ENCODE measurements around the gene PLPP4.

The PLPP4 gene

GRCh38 chr10:120466006-120466405, 9.0 kb downstream of the PLPP4 start:
- Histone ChIP-seq H4K20me1 (ENCODE audit: low read depth, low read length) (no peaks in the 10 kb centered on the region), H3K4me2 (ENCODE audit: low read depth, low read length, poor library complexity, severe bottlenecking) (no peak overlapping the region), H3K27me3 (ENCODE audit: low read length) (no peaks in the 10 kb centered on the region), H3K9me2 (replicated peaks; ENCODE audit: insufficient read depth, low read length) (no peaks in the 10 kb centered on the region), H3K36me3 (ENCODE audit: low read length) (no peaks in the 10 kb centered on the region), H3F3A (ENCODE audit: insufficient read depth) (no peaks in the 10 kb centered on the region), H3K27ac (ENCODE audit: low read depth, low read length) (no peak overlapping the region), H2AFZ (ENCODE audit: low read depth, low read length, severe bottlenecking) (no peak overlapping the region), H3K9ac (ENCODE audit: low read length) (no peak overlapping the region), H3K79me2 (ENCODE audit: insufficient read depth, low read length) (no peaks in the 10 kb centered on the region), H3K9me3 (ENCODE audit: insufficient read depth, low read length) (no peaks in the 10 kb centered on the region), H3K4me3 (ENCODE audit: insufficient read depth, low read length, poor library complexity, severe bottlenecking) (no peak overlapping the region)
- no peak for TF ChIP-seq EZH2phosphoT487 (conservative IDR thresholded peaks at IDR 0.05; ENCODE audit: low read length)
- TF ChIP-seq, protein P1, sequence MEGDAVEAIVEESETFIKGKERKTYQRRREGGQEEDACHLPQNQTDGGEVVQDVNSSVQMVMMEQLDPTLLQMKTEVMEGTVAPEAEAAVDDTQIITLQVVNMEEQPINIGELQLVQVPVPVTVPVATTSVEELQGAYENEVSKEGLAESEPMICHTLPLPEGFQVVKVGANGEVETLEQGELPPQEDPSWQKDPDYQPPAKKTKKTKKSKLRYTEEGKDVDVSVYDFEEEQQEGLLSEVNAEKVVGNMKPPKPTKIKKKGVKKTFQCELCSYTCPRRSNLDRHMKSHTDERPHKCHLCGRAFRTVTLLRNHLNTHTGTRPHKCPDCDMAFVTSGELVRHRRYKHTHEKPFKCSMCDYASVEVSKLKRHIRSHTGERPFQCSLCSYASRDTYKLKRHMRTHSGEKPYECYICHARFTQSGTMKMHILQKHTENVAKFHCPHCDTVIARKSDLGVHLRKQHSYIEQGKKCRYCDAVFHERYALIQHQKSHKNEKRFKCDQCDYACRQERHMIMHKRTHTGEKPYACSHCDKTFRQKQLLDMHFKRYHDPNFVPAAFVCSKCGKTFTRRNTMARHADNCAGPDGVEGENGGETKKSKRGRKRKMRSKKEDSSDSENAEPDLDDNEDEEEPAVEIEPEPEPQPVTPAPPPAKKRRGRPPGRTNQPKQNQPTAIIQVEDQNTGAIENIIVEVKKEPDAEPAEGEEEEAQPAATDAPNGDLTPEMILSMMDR (IDR thresholded peaks at IDR 0.05; ENCODE audit: insufficient read depth, low read length, poor library complexity, severe bottlenecking), result no peak

GRCh38 chr10:120473593-120473992, 16.6 kb downstream of the PLPP4 start:
- no peak for TF ChIP-seq EZH2phosphoT487 (conservative IDR thresholded peaks at IDR 0.05; ENCODE audit: low read length)
- TF ChIP-seq, protein P1 (IDR thresholded peaks at IDR 0.05; ENCODE audit: insufficient read depth, low read length, poor library complexity, severe bottlenecking), result no peak
- H3K9ac ChIP-seq (ENCODE audit: low read length), result no peak overlapping the region
- H4K20me1 ChIP-seq (ENCODE audit: low read depth, low read length), result no peaks in the 10 kb centered on the region
- H3K79me2 ChIP-seq (ENCODE audit: insufficient read depth, low read length), result no peaks in the 10 kb centered on the region
- no peak overlapping the region for H3K4me3 ChIP-seq (ENCODE audit: insufficient read depth, low read length, poor library complexity, severe bottlenecking)
- H3K27ac ChIP-seq (ENCODE audit: low read depth, low read length), result no peak overlapping the region
- no peak overlapping the region for H3K4me2 ChIP-seq (ENCODE audit: low read depth, low read length, poor library complexity, severe bottlenecking)
- no peaks in the 10 kb centered on the region for H3F3A ChIP-seq (ENCODE audit: insufficient read depth)
- 0 out of 2 replicates have a peak, but pooled peaks cover 3% of the 10 kb centered on the region for H3K27me3 ChIP-seq (ENCODE audit: low read length)
- no peak overlapping the region for H2AFZ ChIP-seq (ENCODE audit: low read depth, low read length, severe bottlenecking)
- H3K9me2 ChIP-seq (replicated peaks; ENCODE audit: insufficient read depth, low read length), result no peaks in the 10 kb centered on the region
- no peaks in the 10 kb centered on the region for H3K9me3 ChIP-seq (ENCODE audit: insufficient read depth, low read length)
- H3K36me3 ChIP-seq (ENCODE audit: low read length), result no peaks in the 10 kb centered on the region

DNA sequence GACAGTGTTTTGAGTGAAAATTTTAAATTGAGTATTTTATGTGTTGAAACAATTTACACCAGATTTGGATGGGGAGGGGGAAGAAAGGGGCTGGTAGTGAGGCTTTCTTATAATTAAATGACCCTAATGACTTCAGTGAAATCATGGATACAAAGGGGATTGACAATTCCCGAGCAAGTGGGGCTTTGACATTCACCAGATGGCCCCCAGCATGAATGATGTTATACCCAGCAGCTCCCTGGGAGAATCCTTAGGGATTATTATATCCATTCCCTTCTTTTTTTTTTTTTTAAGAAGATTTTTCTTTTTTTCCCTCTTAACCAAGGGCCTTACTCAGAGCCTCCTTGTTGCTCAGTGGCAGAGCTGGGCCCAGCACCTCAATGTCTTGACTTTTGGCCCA, 17.9 kb downstream of the PLPP4 start:
- Histone ChIP-seq H3K4me3 (ENCODE audit: insufficient read depth, low read length, poor library complexity, severe bottlenecking) (no peak overlapping the region), H3K9me2 (replicated peaks; ENCODE audit: insufficient read depth, low read length) (no peaks in the 10 kb centered on the region), H3K27me3 (ENCODE audit: low read length) (0 out of 2 replicates have a peak, but pooled peaks cover 3% of the 10 kb centered on the region), H4K20me1 (ENCODE audit: low read depth, low read length) (no peaks in the 10 kb centered on the region), H3K36me3 (ENCODE audit: low read length) (no peaks in the 10 kb centered on the region), H3K27ac (ENCODE audit: low read depth, low read length) (no peak overlapping the region), H3K9me3 (ENCODE audit: insufficient read depth, low read length) (no peaks in the 10 kb centered on the region), H2AFZ (ENCODE audit: low read depth, low read length, severe bottlenecking) (no peak overlapping the region), H3K4me2 (ENCODE audit: low read depth, low read length, poor library complexity, severe bottlenecking) (no peak overlapping the region), H3F3A (ENCODE audit: insufficient read depth) (no peaks in the 10 kb centered on the region), H3K9ac (ENCODE audit: low read length) (no peak overlapping the region), H3K79me2 (ENCODE audit: insufficient read depth, low read length) (no peaks in the 10 kb centered on the region)
- TF ChIP-seq EZH2phosphoT487 (conservative IDR thresholded peaks at IDR 0.05; ENCODE audit: low read length), result no peak
- TF ChIP-seq, protein P1 (IDR thresholded peaks at IDR 0.05; ENCODE audit: insufficient read depth, low read length, poor library complexity, severe bottlenecking), result no peak

Data from SU-DHL-6 (cell line).